Natural killer cell (primary cell): Measurements from ENCODE around the gene HYCC1. TPM values are rescaled to one million over a fixed set of nuclear protein-coding genes. Genes with fewer than 3 reads are reported as not detected.

Source experiments
- ATAC-seq, 3 donors: fragments of 150-1000 bp in 2 of 3; fragments of 200-7000 bp in 1 of 3; cut with Tn5 transposase; 1 replicate in 1 of 3; 2 replicates in 2 of 3; pipeline ENCODE4 v1.10.0; 2021; ENCODE audit warnings: mild to moderate bottlenecking in 2 of 3, moderate library complexity in 2 of 3
- DNase-seq, 2 donors: peaks; one replicate each; pipeline versions ENCODE4 v3.0.0 to v3.0.0-alpha.2; 2013 to 2021; ENCODE audit warnings: mixed read lengths in 1 of 2
- H3K27ac ChIP-seq: one replicate; pipeline ENCODE4 v1.5.1; 2013; ENCODE audit warnings: mild to moderate bottlenecking, low read length
- H3K27me3 ChIP-seq: one replicate; pipeline ENCODE4 v1.6.1; 2013; ENCODE audit warnings: low read length; ENCODE audit not compliant: control insufficient read depth, insufficient read depth
- H3K36me3 ChIP-seq: one replicate; pipeline ENCODE4 v1.6.1; 2013; ENCODE audit warnings: low read length; ENCODE audit not compliant: control insufficient read depth, insufficient read depth
- H3K4me1 ChIP-seq: one replicate; pipeline ENCODE4 v1.6.1; 2013; ENCODE audit warnings: low read length; ENCODE audit not compliant: control insufficient read depth, insufficient read depth
- H3K4me3 ChIP-seq: one replicate; pipeline ENCODE4 v1.5.1; 2013; ENCODE audit warnings: low read length
- H3K9me3 ChIP-seq: one replicate; pipeline ENCODE4 v1.6.1; 2013; ENCODE audit warnings: low read length; ENCODE audit not compliant: control insufficient read depth, insufficient read depth
- H3K27ac Mint-ChIP-seq, 2 donors: one replicate each; pipeline ENCODE4 v1.8.0; 2022; ENCODE audit warnings: mild to moderate bottlenecking in 2 of 2, mixed read lengths in 2 of 2, moderate library complexity in 1 of 2
- H3K27me3 Mint-ChIP-seq, 2 donors: one replicate each; pipeline ENCODE4 v1.8.0; 2022; ENCODE audit warnings: low read depth in 2 of 2, mixed read lengths in 2 of 2
- H3K36me3 Mint-ChIP-seq: one replicate; pipeline ENCODE4 v1.8.0; 2022; ENCODE audit warnings: mixed read lengths
- H3K4me1 Mint-ChIP-seq, 2 donors: one replicate each; pipeline ENCODE4 v1.8.0; 2022; ENCODE audit warnings: mixed read lengths in 2 of 2
- H3K4me3 Mint-ChIP-seq: one replicate; pipeline ENCODE4 v1.8.0; 2022; ENCODE audit warnings: mild to moderate bottlenecking, moderate library complexity, mixed read lengths
- H3K9me3 Mint-ChIP-seq, 2 donors: one replicate each; pipeline ENCODE4 v1.8.0; 2022; ENCODE audit warnings: mixed read lengths in 2 of 2
- CTCF ChIP-seq: fragments of 200-600 bp; IDR thresholded peaks from one replicate; pipeline ENCODE4 v1.8.0; 2022; ENCODE audit warnings: antibody characterized with exemption
- WGBS: methylation state at CpG from one replicate; pipeline ENCODE4 v1.1.7; 2013; ENCODE audit warnings: missing lambda C conversion rate; ENCODE audit not compliant: insufficient coverage; 5-methylcytosine and 5-hydroxymethylcytosine counted together
- intact Hi-C: fragments of 100-400 bp; cut with micrococcal nuclease; formaldehyde crosslinking; loops from one replicate; pipeline ENCODE4 v1.14.2; 2022
- total RNA-seq, 4 donors: library from RNA; stranded (reverse); fragments of 120-200 nt in 1 of 4; gene quantifications; one replicate each; pipeline versions ENCODE4 v1.2.3 to v1.2.4, GENCODE V29; 2013 to 2022

Gene HYCC1
- total RNA-seq, 3 donors from 2014 or later (not counting 1 experiment from before 2014, with no cell fraction given), result 30.1 to 44.8 (median 34.1) TPM

- no CpG with 5 or more reads among the region's 2 CpGs for WGBS
- TF ChIP-seq CTCF, result no peak
- H3K36me3 Mint-ChIP-seq, result peaks cover 10% of the 10 kb centered on the region
- H3K4me3 ChIP-seq, result no peak overlapping the region
- no peaks in the 10 kb centered on the region for H3K4me1 Mint-ChIP-seq
- peaks cover 9% of the 10 kb centered on the region for H3K36me3 ChIP-seq
- DNase-seq (no peak), ATAC-seq (no peak)
- no peak overlapping the region for H3K4me3 Mint-ChIP-seq
- no peak overlapping the region for H3K27ac Mint-ChIP-seq
- no peaks in the 10 kb centered on the region for H3K9me3 Mint-ChIP-seq
- no peaks in the 10 kb centered on the region for H3K27me3 Mint-ChIP-seq
- no peaks in the 10 kb centered on the region for H3K4me1 ChIP-seq
- H3K27ac ChIP-seq, result no peak overlapping the region
- no peaks in the 10 kb centered on the region for H3K9me3 ChIP-seq
- intact Hi-C loops, result no loop called here
- no peaks in the 10 kb centered on the region for H3K27me3 ChIP-seq
Measured at GRCh38 chr7:22972207-22972606, 41.7 kb downstream of the HYCC1 start.

- Histone ChIP-seq H3K36me3 (peaks cover 6% of the 10 kb centered on the region), H3K4me1 (no peaks in the 10 kb centered on the region), H3K4me3 (no peak overlapping the region), H3K27me3 (no peaks in the 10 kb centered on the region), H3K27ac (no peak overlapping the region), H3K9me3 (no peaks in the 10 kb centered on the region)
- no peak for TF ChIP-seq CTCF
- Mint-ChIP-seq H3K4me1 (no peaks in the 10 kb centered on the region), H3K27me3 (no peaks in the 10 kb centered on the region), H3K36me3 (no peaks in the 10 kb centered on the region), H3K9me3 (no peaks in the 10 kb centered on the region), H3K27ac (no peak overlapping the region), H3K4me3 (no peak overlapping the region)
- ATAC-seq (no peak), DNase-seq (no peak)
- intact Hi-C loops, result no loop called here
- WGBS, result 96% methylated on average over 2 of the region's 3 CpGs
Measured at GRCh38 chr7:22969010-22969431, 44.9 kb downstream of the HYCC1 start.

Other genes with a start within 250 kb of the HYCC1 start
- 100 to 1,000 TPM; 194 to 286 (median 269) TPM for gene TOMM7, start 191.3 kb downstream of the HYCC1 start, total RNA-seq
- 10 to 100 TPM; 13.9 to 19.1 (median 14.5) TPM for gene KLHL7, start 91.7 kb upstream of the HYCC1 start, total RNA-seq
- 10 to 100 TPM; 37.5 to 41.6 (median 40.2) TPM for gene NUP42, start 167.9 kb upstream of the HYCC1 start, total RNA-seq
- gene GPNMB, start 232.6 kb upstream of the HYCC1 start, total RNA-seq, result not detected